Retinal pigment epithelial cell (primary cell): ENCODE results near the gene ANKS1B.
A peak's percentile ranks its signal among the peaks of the same experiment; 100 is the strongest.
"Not testable (repeated sequence)": the region's sequence is repeated elsewhere in the genome, so short reads cannot be mapped to it uniquely, and the experiment has no call there.

Source experiments
- DNase-seq: peaks from one replicate; pipeline ENCODE4 v3.0.0-alpha.2; 2010; ENCODE audit warnings: low read depth
- H3K4me3 ChIP-seq: 2 replicates; pipeline ENCODE4 v1.5.1; 2011; ENCODE audit warnings: mild to moderate bottlenecking, low read length, control low read depth, moderate library complexity
- CTCF ChIP-seq: conservative IDR thresholded peaks from 2 replicates; pipeline ENCODE4 v1.5.1; 2011; ENCODE audit warnings: low read depth, low read length, control low read depth, inconsistent platforms

ANKS1B gene

GRCh38 chr12:99253068-99253467, 731.7 kb downstream of the ANKS1B start:
- peak; percentile 51 for TF ChIP-seq CTCF
- no peak for DNase-seq
- no peak overlapping the region for H3K4me3 ChIP-seq

- H3K4me3 ChIP-seq = no peak overlapping the region
- TF ChIP-seq CTCF = no peak
- DNase-seq = no peak
Observed at GRCh38 chr12:99250091-99250490, 734.6 kb downstream of the ANKS1B start.

- H3K4me3 ChIP-seq = no peak overlapping the region
- no peak for DNase-seq
- TF ChIP-seq CTCF = no peak
Observed at GRCh38 chr12:99249543-99249942, 735.2 kb downstream of the ANKS1B start.

- H3K4me3 ChIP-seq = not testable (repeated sequence)
- peak; percentile 43 for DNase-seq
Observed at GRCh38 chr12:99237907-99238538, 746.7 kb downstream of the ANKS1B start.

GRCh38 chr12:99235381-99235780, 749.4 kb downstream of the ANKS1B start:
- no peak overlapping the region for H3K4me3 ChIP-seq
- no peak for DNase-seq
- no peak for TF ChIP-seq CTCF

- no peak for DNase-seq
- H3K4me3 ChIP-seq = no peak overlapping the region
- TF ChIP-seq CTCF = no peak
Observed at GRCh38 chr12:99234702-99235101, 750.0 kb downstream of the ANKS1B start.

DNA sequence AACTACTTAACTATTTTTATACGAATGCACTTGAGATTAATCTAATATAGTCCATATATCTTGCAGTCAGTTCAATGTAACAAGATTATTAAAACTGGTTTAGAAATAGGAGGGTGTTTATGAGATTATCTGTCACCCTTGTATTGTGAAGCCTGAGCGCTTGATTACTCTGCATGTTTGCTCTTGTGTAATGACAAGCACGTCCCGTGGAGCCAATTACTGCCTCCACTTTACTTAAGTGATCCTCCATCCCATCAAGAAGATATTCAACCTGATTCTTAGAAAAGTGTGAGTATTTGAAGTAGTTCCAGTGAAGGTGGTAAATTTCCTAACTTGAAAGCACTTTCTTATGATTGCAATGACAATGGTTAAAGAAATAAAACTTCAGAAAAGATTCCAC, 752.4 kb downstream of the ANKS1B start:
- TF ChIP-seq CTCF = no peak
- no peak for DNase-seq
- no peak overlapping the region for H3K4me3 ChIP-seq
